EL (cell line): Measurements from ENCODE around the gene GABPB2.

Source experiments
- DNase-seq: peaks from one replicate; pipeline ENCODE4 v3.0.0-alpha.2; 2016

The GABPB2 gene

GRCh38 chr1:151060007-151060656, 10.4 kb upstream of the GABPB2 start, which contains the start of gene MLLT11:
Gene MLLT11, plus strand, starts transcription at chr1:151060397. Its CDS starts 6,828 bp downstream, at chr1:151067225.
- DNase-seq, result peak; percentile 67

GRCh38 chr1:151060657-151061421, 9.7 kb upstream of the GABPB2 start:
- DNase-seq, result peak; percentile 13

- no peak for DNase-seq
Observed at GRCh38 chr1:151061704-151062103, 8.9 kb upstream of the GABPB2 start.

GRCh38 chr1:151062741-151063371, 7.7 kb upstream of the GABPB2 start:
- DNase-seq, result peak; percentile 82

- no peak for DNase-seq
Observed at GRCh38 chr1:151065089-151065645, 5.4 kb upstream of the GABPB2 start.

- no peak for DNase-seq
Observed at GRCh38 chr1:151067185-151067584, 3.4 kb upstream of the GABPB2 start.

- no peak for DNase-seq
Observed at GRCh38 chr1:151069103-151069486, 1.5 kb upstream of the GABPB2 start.

- no peak for DNase-seq
Observed at GRCh38 chr1:151072224-151072623, 1.7 kb downstream of the GABPB2 start.

GRCh38 chr1:151085953-151086559, 15.5 kb downstream of the GABPB2 start:
- no peak for DNase-seq

- DNase-seq, result peak; percentile 18
Observed at GRCh38 chr1:151097426-151097825, 26.9 kb downstream of the GABPB2 start.

- no peak for DNase-seq
Observed at GRCh38 chr1:151098126-151098525, 27.6 kb downstream of the GABPB2 start.

- DNase-seq, result no peak
Observed at GRCh38 chr1:151104630-151105029, 34.1 kb downstream of the GABPB2 start.

GRCh38 chr1:151106894-151107293, 36.3 kb downstream of the GABPB2 start:
- peak; percentile 70 for DNase-seq

GRCh38 chr1:151108331-151108730, 37.8 kb downstream of the GABPB2 start:
- no peak for DNase-seq

GRCh38 chr1:151113877-151114276, 43.3 kb downstream of the GABPB2 start:
- DNase-seq, result no peak

GRCh38 chr1:151124763-151125403, 54.3 kb downstream of the GABPB2 start:
- DNase-seq, result no peak

GRCh38 chr1:151128800-151129199, 58.2 kb downstream of the GABPB2 start:
- no peak for DNase-seq

- DNase-seq, result peak; percentile 78
Observed at GRCh38 chr1:151130987-151131586, 60.5 kb downstream of the GABPB2 start.

GRCh38 chr1:151131701-151132334, 61.3 kb downstream of the GABPB2 start:
- DNase-seq, result no peak

GRCh38 chr1:151132335-151133017, 61.9 kb downstream of the GABPB2 start:
- DNase-seq, result no peak
